ENCODE data around the gene MYOCD. TPM values are rescaled to one million over a fixed set of nuclear protein-coding genes. Genes with fewer than 3 reads are reported as not detected.

MYOCD gene
- total RNA-seq, 1 experiment from 2014 or later = not detected

GRCh38 chr17:12768255-12768654 is 102.6 kb downstream of the MYOCD start:
- H3K9me2 ChIP-seq (ENCODE audit: insufficient read depth) = no peaks in the 10 kb centered on the region
- peaks cover 0 to 6% of the 10 kb centered on the region in 2 experiments; a peak in 1 of 4 replicates for H3K4me1 ChIP-seq (ENCODE audit: control insufficient read depth in 1 of 2, insufficient read depth in 2 of 2, low read length in 2 of 2)
- no peak overlapping the region for H3K4me2 ChIP-seq (ENCODE audit: low read length)
- no peak overlapping the region for H3K9ac ChIP-seq (ENCODE audit: low read length)
- no peaks in the 10 kb centered on the region for H4K20me1 ChIP-seq (ENCODE audit: insufficient read depth)
- H3K4me3 ChIP-seq (replicated peaks in 1 of 2; ENCODE audit: low read depth in 1 of 2, low read length in 2 of 2) = no peak overlapping the region
- no peaks in the 10 kb centered on the region for H3K36me3 ChIP-seq (ENCODE audit: control insufficient read depth in 1 of 2, insufficient read depth in 2 of 2, low read length in 2 of 2)
- no peak overlapping the region for H3K27ac ChIP-seq (ENCODE audit: low read depth, low read length)
- H3K79me2 ChIP-seq (ENCODE audit: insufficient read depth, low read length) = no peaks in the 10 kb centered on the region
- RAD21 ChIA-PET (ENCODE audit: low non-redundant PET in 1 of 2, low total read pairs in 2 of 2, uncharacterized antibody in 2 of 2, unreplicated experiment in 2 of 2) = no interaction called here
- BruUV-seq (replicated peaks) = no TSS peak
- POLR2A ChIA-PET = no interaction called here
- TF ChIP-seq ZNF274 (IDR thresholded peaks at IDR 0.05; ENCODE audit: low read depth, low read length) (no peak), RAD21 (IDR thresholded peaks at IDR 0.05; ENCODE audit: low read depth) (no peak), POLR2A (IDR thresholded peaks at IDR 0.05; ENCODE audit: borderline replicate concordance, extremely low read depth, insufficient read depth, insufficient read length) (no peak), ZBTB33 (IDR thresholded peaks at IDR 0.05; ENCODE audit: extremely low read depth, insufficient replicate concordance, low read length) (no peak), CTCF (IDR thresholded peaks at IDR 0.05 in 2 of 3, conservative IDR thresholded peaks at IDR 0.05 in 1 of 3; ENCODE audit: borderline replicate concordance in 1 of 3, insufficient read depth in 1 of 3, low read depth in 2 of 3, low read length in 2 of 3) (no peak)
- H3K9me3 ChIP-seq (ENCODE audit: control insufficient read depth in 1 of 2, insufficient read depth in 1 of 2, low read depth in 1 of 2, low read length in 2 of 2) = no peaks in the 10 kb centered on the region
- H3K27me3 ChIP-seq (ENCODE audit: insufficient read depth, low read length) = peaks cover 64% of the 10 kb centered on the region
- no peak overlapping the region for H2AFZ ChIP-seq (ENCODE audit: low read depth, low read length, poor library complexity, severe bottlenecking)
- intact Hi-C loops (cut with micrococcal nuclease) = no loop called here
- ATAC-seq (no peak), DNase-seq (ENCODE audit: low read depth, low spot score) (no peak)
- CTCF ChIA-PET = no interaction called here
